SU-DHL-6 (cell line): Measurements from ENCODE around the gene EVX2.

Source experiments
- EZH2phosphoT487 ChIP-seq: fragments of 200-600 bp; sonication (generic), shearing (Covaris generic); conservative IDR thresholded peaks from 2 replicates; pipeline ENCODE4 v1.6.1; 2018; ENCODE audit warnings: mild to moderate bottlenecking, antibody characterized with exemption, low read length, moderate library complexity, mixed read lengths
- TF ChIP-seq, protein P1 (sequence below): fragments of 200-600 bp; sonication (generic); IDR thresholded peaks from one replicate; pipeline ENCODE4 v1.5.1; 2017; ENCODE audit warnings: antibody characterized with exemption, mild to moderate bottlenecking, low read length, moderate library complexity; ENCODE audit not compliant: insufficient read depth, poor library complexity, severe bottlenecking

DNA sequence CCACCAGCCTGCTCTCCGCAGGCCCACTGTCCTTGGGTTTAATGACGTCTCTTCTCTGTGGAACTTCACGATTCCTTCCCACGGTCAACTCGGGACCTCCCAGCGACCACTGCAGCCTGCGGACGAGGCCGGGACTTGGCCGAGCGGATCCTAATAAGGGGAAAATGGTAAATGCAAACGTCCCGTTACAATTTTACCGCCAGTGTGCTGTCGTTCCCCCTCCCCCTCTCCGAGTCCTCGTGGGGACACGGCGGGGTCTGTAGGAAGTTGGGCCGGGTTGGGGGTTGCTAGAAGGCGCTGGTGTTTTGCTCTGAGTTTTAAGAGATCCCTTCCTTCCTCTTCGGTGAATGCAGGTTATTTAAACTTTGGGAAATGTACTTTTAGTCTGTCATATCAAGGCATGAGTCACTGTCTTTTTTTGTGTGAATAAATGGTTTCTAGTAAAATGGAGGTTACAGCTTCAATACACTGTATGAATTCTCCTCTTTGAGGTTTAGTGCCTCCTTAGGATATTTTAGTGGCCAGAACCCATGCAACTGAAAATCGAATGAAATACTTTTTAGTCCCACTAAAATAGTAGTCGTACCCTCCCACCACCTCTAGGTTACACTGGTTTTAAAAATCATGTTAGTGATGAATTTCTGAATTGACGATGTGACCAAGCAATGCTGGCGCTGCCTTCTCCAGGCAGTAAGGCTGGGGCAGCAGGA is 25.6 kb upstream of the EVX2 start:
- TF ChIP-seq, protein P1, sequence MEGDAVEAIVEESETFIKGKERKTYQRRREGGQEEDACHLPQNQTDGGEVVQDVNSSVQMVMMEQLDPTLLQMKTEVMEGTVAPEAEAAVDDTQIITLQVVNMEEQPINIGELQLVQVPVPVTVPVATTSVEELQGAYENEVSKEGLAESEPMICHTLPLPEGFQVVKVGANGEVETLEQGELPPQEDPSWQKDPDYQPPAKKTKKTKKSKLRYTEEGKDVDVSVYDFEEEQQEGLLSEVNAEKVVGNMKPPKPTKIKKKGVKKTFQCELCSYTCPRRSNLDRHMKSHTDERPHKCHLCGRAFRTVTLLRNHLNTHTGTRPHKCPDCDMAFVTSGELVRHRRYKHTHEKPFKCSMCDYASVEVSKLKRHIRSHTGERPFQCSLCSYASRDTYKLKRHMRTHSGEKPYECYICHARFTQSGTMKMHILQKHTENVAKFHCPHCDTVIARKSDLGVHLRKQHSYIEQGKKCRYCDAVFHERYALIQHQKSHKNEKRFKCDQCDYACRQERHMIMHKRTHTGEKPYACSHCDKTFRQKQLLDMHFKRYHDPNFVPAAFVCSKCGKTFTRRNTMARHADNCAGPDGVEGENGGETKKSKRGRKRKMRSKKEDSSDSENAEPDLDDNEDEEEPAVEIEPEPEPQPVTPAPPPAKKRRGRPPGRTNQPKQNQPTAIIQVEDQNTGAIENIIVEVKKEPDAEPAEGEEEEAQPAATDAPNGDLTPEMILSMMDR, result no peak
- no peak for TF ChIP-seq EZH2phosphoT487
